Smooth muscle cell (in vitro differentiated cells): Measurements from ENCODE around the gene CABLES2. TPM values are rescaled to one million over a fixed set of nuclear protein-coding genes. Genes with fewer than 3 reads are reported as not detected.

Source experiments
- DNase-seq: peaks from one replicate; lab custom pipeline; 2025; ENCODE audit not compliant: unreplicated experiment; lab: John Stamatoyannopoulos, UW
- H2AFZ ChIP-seq: fragments of 200-600 bp; sonication (generic); 2 replicates; pipeline ENCODE4 v1.6.0; 2016; ENCODE audit warnings: antibody characterized with exemption, low read depth, mild to moderate bottlenecking
- H3F3A ChIP-seq: fragments of 200-600 bp; sonication (generic); 2 replicates; pipeline ENCODE4 v1.6.0; 2017; ENCODE audit warnings: antibody characterized with exemption, low read depth
- H3K27ac ChIP-seq: fragments of 200-600 bp; sonication (generic); 2 replicates; pipeline ENCODE4 v1.5.1; 2016; ENCODE audit warnings: low read depth, mild to moderate bottlenecking
- H3K27me3 ChIP-seq: fragments of 200-600 bp; sonication (generic); 2 replicates; pipeline ENCODE4 v1.6.1; 2016; ENCODE audit warnings: low read depth, mild to moderate bottlenecking
- H3K36me3 ChIP-seq: fragments of 200-600 bp; sonication (generic); 2 replicates; pipeline ENCODE4 v1.5.1; 2016; ENCODE audit warnings: low read depth
- H3K4me1 ChIP-seq: fragments of 200-600 bp; sonication (generic); 2 replicates; pipeline ENCODE4 v1.5.1; 2016; ENCODE audit warnings: low read depth
- H3K4me2 ChIP-seq: fragments of 200-600 bp; sonication (generic); 2 replicates; pipeline ENCODE4 v1.6.0; 2016; ENCODE audit warnings: mild to moderate bottlenecking
- H3K4me3 ChIP-seq: fragments of 200-600 bp; sonication (generic); 2 replicates; pipeline ENCODE4 v1.5.1; 2016; ENCODE audit warnings: mild to moderate bottlenecking
- H3K79me2 ChIP-seq: fragments of 200-600 bp; sonication (generic); 2 replicates; pipeline ENCODE4 v1.6.0; 2016; ENCODE audit warnings: low read depth, mild to moderate bottlenecking
- H3K9ac ChIP-seq: fragments of 200-600 bp; sonication (generic); 2 replicates; pipeline ENCODE4 v1.6.0; 2016; ENCODE audit warnings: low read depth
- H3K9me3 ChIP-seq: fragments of 200-600 bp; sonication (generic); replicated peaks from 2 replicates; pipeline ENCODE4 v1.5.1; 2016; ENCODE audit warnings: low read depth
- H4K20me1 ChIP-seq: fragments of 200-600 bp; sonication (generic); 2 replicates; pipeline ENCODE4 v1.6.0; 2016; ENCODE audit warnings: low read depth
- WGBS: methylation state at CpG from one replicate; pipeline ENCODE4 v1.1.7; 2016; ENCODE audit warnings: low lambda C conversion rate; 5-methylcytosine and 5-hydroxymethylcytosine counted together
- polyA plus RNA-seq: library from polyadenylated mRNA; unstranded; fragments of >200 nt; fragmentation: Nextera tagmentation; extraction: Ambion mirVana; gene quantifications from 2 replicates; pipeline ENCODE4 v1.2.1, GENCODE V29; 2016
- total RNA-seq: library from RNA; depleted of rRNA; stranded (reverse); fragments of >200 nt; gene quantifications from 2 replicates; pipeline ENCODE4 v1.2.3, GENCODE V29; 2014
- TF ChIP-seq, protein P1 (sequence below): fragments of 200-600 bp; sonication (generic); IDR thresholded peaks from 2 replicates; pipeline ENCODE4 v1.5.1; 2017; ENCODE audit warnings: borderline replicate concordance, mild to moderate bottlenecking, antibody characterized with exemption; ENCODE audit not compliant: insufficient read depth, poor library complexity, severe bottlenecking

Gene CABLES2
- total and polyA plus RNA-seq, 2 experiments from 2014 or later = 7.4 to 7.6 TPM

DNA sequence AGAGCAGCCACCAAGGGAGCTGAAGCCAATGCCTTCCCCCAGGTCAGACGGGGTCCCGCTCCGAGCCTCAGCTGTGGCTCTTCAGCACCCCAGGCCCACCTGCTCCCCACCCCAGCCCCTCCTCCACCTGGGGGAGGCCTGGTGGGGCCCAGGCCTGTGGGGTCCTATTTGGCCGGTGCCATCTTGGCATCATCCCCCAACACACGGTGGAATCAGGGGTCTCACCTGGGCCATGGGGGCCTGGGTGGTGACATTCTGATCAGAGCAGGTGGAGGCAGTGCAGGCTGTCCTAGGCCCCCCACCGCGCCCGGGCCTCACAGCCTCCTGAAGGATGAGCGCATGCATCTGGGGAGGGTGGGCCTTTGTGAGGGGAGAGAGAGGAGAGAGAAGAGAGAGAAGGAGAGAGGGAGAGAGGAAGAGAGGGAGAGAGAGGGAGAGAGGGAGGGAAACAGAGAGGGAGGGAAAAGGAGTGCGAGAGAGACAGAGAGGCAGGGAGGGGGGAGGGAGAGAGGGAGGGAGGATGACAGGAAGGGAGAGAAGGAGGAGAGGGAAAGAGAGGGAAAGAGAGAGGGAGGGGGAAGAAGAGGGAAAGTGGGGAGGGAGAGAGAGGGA, 44.2 kb upstream of the CABLES2 start:
- WGBS = 91% methylated on average over 9 of the region's 10 CpGs
- no peak overlapping the region for H3K27ac ChIP-seq
- no peaks in the 10 kb centered on the region for H3K36me3 ChIP-seq

DNA sequence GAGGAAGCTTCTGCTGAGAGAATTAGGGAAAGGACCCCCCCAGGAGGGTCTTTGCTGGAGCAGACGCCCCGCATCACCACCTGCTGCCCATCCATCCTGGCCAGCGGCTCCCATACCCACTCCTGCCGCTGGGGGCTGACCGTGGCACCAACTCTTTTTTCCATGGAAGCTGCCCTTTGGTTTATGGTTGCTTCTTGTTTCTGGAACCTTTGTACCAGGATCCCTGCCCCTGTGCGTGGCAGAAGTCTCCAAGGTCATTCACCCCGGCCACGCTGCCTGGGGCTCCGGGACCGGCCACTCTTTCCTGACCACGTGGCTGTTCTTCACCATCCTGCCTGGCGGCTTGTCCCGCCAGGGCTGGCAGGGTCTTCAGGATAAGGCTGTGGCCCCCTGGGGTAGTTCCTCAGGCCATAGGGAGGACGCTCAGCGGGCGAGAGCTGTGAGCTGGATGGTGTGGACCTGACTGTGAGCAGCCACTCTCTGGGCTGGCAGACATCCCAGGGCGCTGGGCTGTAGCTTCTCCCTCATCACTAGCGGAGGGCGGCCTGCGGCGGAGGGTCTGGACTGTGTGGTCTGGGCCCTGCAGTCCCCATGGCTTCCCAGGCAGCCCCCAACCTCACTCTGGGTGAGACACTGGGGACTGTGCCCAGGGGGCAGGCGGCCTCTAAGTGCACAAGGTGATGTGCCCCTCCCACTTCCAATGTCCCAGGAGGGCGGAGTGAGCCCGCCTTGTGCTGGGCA, 43.0 kb upstream of the CABLES2 start:
- Histone ChIP-seq H3K9me3 (no peaks in the 10 kb centered on the region), H3K27me3 (no peaks in the 10 kb centered on the region), H2AFZ (no peak overlapping the region), H3K27ac (no peak overlapping the region), H3K79me2 (no peaks in the 10 kb centered on the region), H3K4me1 (no peaks in the 10 kb centered on the region), H3K4me3 (no peak overlapping the region), H3K36me3 (no peaks in the 10 kb centered on the region), H3K4me2 (no peak overlapping the region), H3K9ac (no peak overlapping the region), H4K20me1 (no peaks in the 10 kb centered on the region), H3F3A (no peaks in the 10 kb centered on the region)
- DNase-seq = no peak
- TF ChIP-seq, protein P1, sequence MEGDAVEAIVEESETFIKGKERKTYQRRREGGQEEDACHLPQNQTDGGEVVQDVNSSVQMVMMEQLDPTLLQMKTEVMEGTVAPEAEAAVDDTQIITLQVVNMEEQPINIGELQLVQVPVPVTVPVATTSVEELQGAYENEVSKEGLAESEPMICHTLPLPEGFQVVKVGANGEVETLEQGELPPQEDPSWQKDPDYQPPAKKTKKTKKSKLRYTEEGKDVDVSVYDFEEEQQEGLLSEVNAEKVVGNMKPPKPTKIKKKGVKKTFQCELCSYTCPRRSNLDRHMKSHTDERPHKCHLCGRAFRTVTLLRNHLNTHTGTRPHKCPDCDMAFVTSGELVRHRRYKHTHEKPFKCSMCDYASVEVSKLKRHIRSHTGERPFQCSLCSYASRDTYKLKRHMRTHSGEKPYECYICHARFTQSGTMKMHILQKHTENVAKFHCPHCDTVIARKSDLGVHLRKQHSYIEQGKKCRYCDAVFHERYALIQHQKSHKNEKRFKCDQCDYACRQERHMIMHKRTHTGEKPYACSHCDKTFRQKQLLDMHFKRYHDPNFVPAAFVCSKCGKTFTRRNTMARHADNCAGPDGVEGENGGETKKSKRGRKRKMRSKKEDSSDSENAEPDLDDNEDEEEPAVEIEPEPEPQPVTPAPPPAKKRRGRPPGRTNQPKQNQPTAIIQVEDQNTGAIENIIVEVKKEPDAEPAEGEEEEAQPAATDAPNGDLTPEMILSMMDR = no peak
- 93% methylated on average over 24 of the region's 24 CpGs for WGBS

More for the DNA sequence above, 44.2 kb upstream of the CABLES2 start:
- Histone ChIP-seq H3K9ac (no peak overlapping the region), H3F3A (no peaks in the 10 kb centered on the region), H3K4me2 (no peak overlapping the region), H3K4me1 (no peaks in the 10 kb centered on the region), H2AFZ (no peak overlapping the region), H3K79me2 (no peaks in the 10 kb centered on the region), H3K9me3 (no peaks in the 10 kb centered on the region), H3K4me3 (no peak overlapping the region), H3K27me3 (no peaks in the 10 kb centered on the region), H4K20me1 (no peaks in the 10 kb centered on the region)
- no peak for DNase-seq
- TF ChIP-seq, protein P1 = no peak

DNA sequence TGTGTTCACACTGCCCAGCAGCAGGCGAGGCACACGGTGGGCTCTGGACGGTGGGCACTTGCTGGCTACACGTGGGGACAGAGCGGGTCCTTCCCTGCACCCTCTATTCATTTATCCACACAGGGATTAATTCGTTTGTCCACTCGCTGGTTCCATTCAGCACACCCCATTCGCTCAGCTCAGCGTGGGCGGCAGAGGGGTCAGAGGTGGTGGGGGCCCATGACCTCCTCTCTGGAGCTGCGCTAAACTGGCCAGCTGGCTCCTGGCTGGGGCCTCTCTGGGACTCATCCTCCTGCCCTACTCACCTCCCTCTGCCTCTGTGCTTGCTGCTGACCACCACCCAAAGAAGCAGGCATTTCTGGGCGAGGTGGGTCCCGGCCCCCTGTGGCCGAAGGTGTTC, 41.7 kb upstream of the CABLES2 start:
- Histone ChIP-seq H3K4me1 (no peaks in the 10 kb centered on the region), H3F3A (no peaks in the 10 kb centered on the region), H4K20me1 (no peaks in the 10 kb centered on the region), H3K36me3 (no peaks in the 10 kb centered on the region), H2AFZ (no peak overlapping the region), H3K9ac (no peak overlapping the region), H3K9me3 (no peaks in the 10 kb centered on the region), H3K27ac (no peak overlapping the region), H3K79me2 (no peaks in the 10 kb centered on the region), H3K27me3 (no peaks in the 10 kb centered on the region), H3K4me2 (no peak overlapping the region), H3K4me3 (no peak overlapping the region)
- WGBS = 97% methylated on average over 14 of the region's 14 CpGs
- DNase-seq = no peak
- TF ChIP-seq, protein P1 = no peak
